ENCODE measurements around the gene FIGNL1. TPM values are rescaled to one million over a fixed set of nuclear protein-coding genes. Genes with fewer than 3 reads are reported as not detected.

FIGNL1 gene
- total and polyA plus RNA-seq, 2 donors (not counting 3 experiments of a cell fraction or from before 2014, with no cell fraction given): 20.8 to 49.3 TPM

- no peak overlapping the region for H2AFZ ChIP-seq (ENCODE audit: low read depth, low read length)
- ChIA-PET POLR2A (no interaction called here), CTCF (interaction anchor here (0.7 to 1.4 kb wide), 3 partner anchors 14 to 649 kb away, joined by 3 read pairs; no protein-coding TSS in a partner anchor)
- FAIRE-seq (no peak), DNase-seq (ENCODE audit: low read depth, low spot score) (no peak)
- no TSS peak for BruUV-seq (replicated peaks)
- no peak for TF ChIP-seq JUN (IDR thresholded peaks at IDR 0.05; ENCODE audit: borderline replicate concordance, insufficient read depth, insufficient read length, low read depth)
- no peak for TF ChIP-seq EZH2 (IDR thresholded peaks at IDR 0.05; ENCODE audit: borderline replicate concordance, low read depth, low read length, severe bottlenecking)
- TF ChIP-seq POLR2AphosphoS5 (IDR thresholded peaks at IDR 0.05; ENCODE audit: insufficient read depth, low read depth, low read length): no peak
- no peak for TF ChIP-seq FOS (IDR thresholded peaks at IDR 0.05; ENCODE audit: borderline replicate concordance, insufficient read depth, low read length)
- no peak for TF ChIP-seq CTCF (IDR thresholded peaks at IDR 0.05; ENCODE audit: extremely low read depth in 1 of 2, insufficient read depth in 1 of 2, low read depth in 1 of 2, low read length in 2 of 2)
- TF ChIP-seq POLR2A (IDR thresholded peaks at IDR 0.05; ENCODE audit: low read depth, low read length): no peak
- no peak for TF ChIP-seq GATA2 (IDR thresholded peaks at IDR 0.05; ENCODE audit: insufficient read depth, insufficient read length, low read depth, low read length)
- no peak for TF ChIP-seq MYC (IDR thresholded peaks at IDR 0.05; ENCODE audit: low read depth, low read length)
- TF ChIP-seq MAX (IDR thresholded peaks at IDR 0.05; ENCODE audit: insufficient read depth, insufficient read length): no peak
- H3K9ac ChIP-seq (replicated peaks; ENCODE audit: extremely low read depth, insufficient read depth, low read length): no peak overlapping the region
- H3K79me2 ChIP-seq (ENCODE audit: control insufficient read depth, insufficient read depth, low read length): no peaks in the 10 kb centered on the region
- no peaks in the 10 kb centered on the region for H3K27me3 ChIP-seq (ENCODE audit: control insufficient read depth in 2 of 2, insufficient read depth in 2 of 2, low read length in 2 of 2)
- dilution Hi-C loops (cut with MboI; ENCODE audit: extremely low pct_ligation_motif_present, low sequenced_read_pairs): no loop called here
- H3K4me1 ChIP-seq (ENCODE audit: control insufficient read depth, extremely low read depth, insufficient read depth, low read length): peaks cover 24% of the 10 kb centered on the region
- H3K9me3 ChIP-seq (replicated peaks; ENCODE audit: control insufficient read depth, insufficient read depth, low read length): no peaks in the 10 kb centered on the region
- no peak overlapping the region for H3K27ac ChIP-seq (ENCODE audit: insufficient read depth, low read depth, low read length)
- intact Hi-C loops (cut with micrococcal nuclease): no loop called here
- no peaks in the 10 kb centered on the region for H3K9me1 ChIP-seq (replicated peaks; ENCODE audit: control insufficient read depth, extremely low read depth, insufficient read depth, low read length)
- no peak overlapping the region for H3K4me2 ChIP-seq (ENCODE audit: insufficient read depth, low read length)
- H3K36me3 ChIP-seq (ENCODE audit: control insufficient read depth in 2 of 2, extremely low read depth in 1 of 2, insufficient read depth in 2 of 2, low read length in 2 of 2): no peaks in the 10 kb centered on the region
- H3K4me3 ChIP-seq (replicated peaks in 1 of 3; ENCODE audit: insufficient read depth in 1 of 3, low read depth in 1 of 3, low read length in 3 of 3): no peak overlapping the region
- no peaks in the 10 kb centered on the region for H4K20me1 ChIP-seq (replicated peaks; ENCODE audit: control insufficient read depth, extremely low read depth, insufficient read depth, low read length)
Measured at GRCh38 chr7:50491943-50492342, 41.8 kb upstream of the FIGNL1 start.

All from endothelial cell of umbilical vein (primary cell).